Fibroblast of pulmonary artery (primary cell): ENCODE data around the gene POC1B.

Experiments
- DNase-seq: peaks from one replicate; pipeline ENCODE4 v3.0.0-alpha.2; 2010; ENCODE audit warnings: low read depth
- H3K4me3 ChIP-seq: replicated peaks from 2 replicates; pipeline ENCODE4 v1.5.1; 2011; ENCODE audit warnings: low read depth, mild to moderate bottlenecking, control low read depth, low read length, moderate library complexity
- CTCF ChIP-seq: IDR thresholded peaks from 2 replicates; pipeline ENCODE4 v1.5.1; 2011; ENCODE audit warnings: mild to moderate bottlenecking, control low read depth, low read length, inconsistent platforms; ENCODE audit errors: missing control alignments

The POC1B gene

GRCh38 chr12:89429528-89429927, 96.3 kb downstream of the POC1B start:
- no peak for DNase-seq
- no peak for TF ChIP-seq CTCF
- no peak overlapping the region for H3K4me3 ChIP-seq

DNA sequence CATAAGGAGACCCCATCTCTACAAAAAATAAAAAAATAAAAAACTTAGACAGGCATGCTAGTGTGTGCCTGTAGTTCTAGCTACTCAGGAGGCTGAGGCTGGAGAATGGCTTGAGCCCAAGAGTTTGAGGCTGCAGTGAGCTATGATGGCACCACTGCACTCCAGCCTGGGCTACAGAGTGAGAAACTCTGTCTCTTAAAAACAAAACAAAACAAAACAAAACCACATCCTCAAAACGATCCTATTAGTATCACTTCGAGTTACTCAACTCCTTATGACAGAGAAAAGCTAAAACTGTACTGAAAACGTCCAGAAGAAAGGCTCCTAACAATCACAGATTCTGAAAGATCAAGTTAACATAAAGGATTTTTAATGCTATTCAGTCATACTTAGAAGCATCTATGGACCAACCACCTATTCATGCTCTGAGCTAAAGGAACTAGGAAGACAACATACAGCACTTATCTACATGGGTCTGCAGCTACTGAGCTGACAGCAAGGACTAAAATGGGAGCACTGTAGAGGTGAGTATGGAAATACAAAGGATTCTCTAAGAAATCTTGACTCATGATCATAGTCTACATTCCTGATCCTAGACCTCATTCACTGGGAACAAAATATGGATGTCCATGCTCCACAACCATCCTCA, 98.2 kb downstream of the POC1B start:
- TF ChIP-seq CTCF, result no peak
- no peak overlapping the region for H3K4me3 ChIP-seq
- DNase-seq, result no peak

GRCh38 chr12:89424846-89425245, 101.0 kb downstream of the POC1B start:
- H3K4me3 ChIP-seq, result no peak overlapping the region
- no peak for DNase-seq
- no peak for TF ChIP-seq CTCF

DNA sequence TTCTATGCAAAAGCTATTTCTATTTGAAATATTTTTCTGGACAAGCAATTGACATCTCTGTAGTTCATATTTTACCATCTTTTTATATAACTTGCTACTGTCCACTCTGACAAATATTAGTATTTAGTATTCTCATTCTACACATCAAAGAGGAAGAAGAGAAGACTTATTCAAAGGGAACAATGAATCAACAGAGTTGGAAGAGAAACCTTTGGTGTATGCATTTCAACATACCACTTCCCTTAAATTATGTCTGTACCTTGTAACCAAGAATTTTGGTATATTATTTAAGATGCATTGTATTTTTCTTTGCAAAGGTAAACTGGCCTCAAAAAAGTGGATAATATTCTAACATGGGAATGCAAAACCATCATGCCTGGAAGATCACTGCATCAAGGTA, 101.5 kb downstream of the POC1B start:
- TF ChIP-seq CTCF, result no peak
- H3K4me3 ChIP-seq, result no peak overlapping the region
- DNase-seq, result no peak

- no peak for TF ChIP-seq CTCF
- no peak overlapping the region for H3K4me3 ChIP-seq
- no peak for DNase-seq
Observed at GRCh38 chr12:89421092-89421835, 104.6 kb downstream of the POC1B start.

GRCh38 chr12:89418228-89418910, 107.5 kb downstream of the POC1B start:
- H3K4me3 ChIP-seq, result no peak overlapping the region
- no peak for DNase-seq
- TF ChIP-seq CTCF, result no peak
